WTC11 (cell line): ENCODE results near the gene PTPRN2. TPM values are rescaled to one million over a fixed set of nuclear protein-coding genes. Genes with fewer than 3 reads are reported as not detected.

Source experiments
- ATAC-seq: fragments of 200-7000 bp; cut with Tn5 transposase; 2 replicates; pipeline ENCODE4 v1.10.0; 2021; ENCODE audit warnings: mild to moderate bottlenecking, moderate library complexity
- CTCF ChIA-PET: fragments of 300-600 bp; sonication (Branson Sonifier 250); formaldehyde crosslinking; loops from one replicate; lab custom pipeline; 2021; ENCODE audit warnings: antibody characterized with exemption; lab: Charles Lee
- POLR2A ChIA-PET: fragments of 350-600 bp; sonication (Branson Sonifier 250); formaldehyde crosslinking; loops from one replicate; lab custom pipeline; 2021; ENCODE audit warnings: antibody characterized with exemption; lab: Charles Lee
- DNase-seq: peaks from one replicate; pipeline ENCODE4 v3.0.0; 2021; ENCODE audit warnings: low spot score
- H3K27ac Mint-ChIP-seq: 2 replicates; pipeline ENCODE4 v1.8.0; 2021; ENCODE audit warnings: mixed read lengths
- H3K27me3 Mint-ChIP-seq: 2 replicates; pipeline ENCODE4 v1.8.0; 2021; ENCODE audit warnings: low read depth, mild to moderate bottlenecking, moderate library complexity, mixed read lengths
- H3K36me3 Mint-ChIP-seq: 2 replicates; pipeline ENCODE4 v1.8.0; 2021; ENCODE audit warnings: mixed read lengths
- H3K4me1 Mint-ChIP-seq: 2 replicates; pipeline ENCODE4 v1.8.0; 2022; ENCODE audit warnings: mixed read lengths
- H3K4me3 Mint-ChIP-seq: 2 replicates; pipeline ENCODE4 v1.8.0; 2021; ENCODE audit warnings: mild to moderate bottlenecking, moderate library complexity, mixed read lengths
- H3K9me3 Mint-ChIP-seq: 2 replicates; pipeline ENCODE4 v1.8.0; 2021; ENCODE audit warnings: mixed read lengths
- AR ChIP-seq: fragments of 250-450 bp; sonication (Bioruptor Pico); IDR thresholded peaks from 2 replicates; pipeline ENCODE4 v1.9.0; 2021; ENCODE audit warnings: mild to moderate bottlenecking
- CREB1 ChIP-seq: sonication (generic); formaldehyde crosslinking; IDR thresholded peaks from 2 replicates; pipeline ENCODE4 v1.8.0; 2023; ENCODE audit warnings: mild to moderate bottlenecking, missing genetic modification reagents
- ETV6 ChIP-seq: sonication (generic); formaldehyde crosslinking; IDR thresholded peaks from 2 replicates; pipeline ENCODE4 v1.8.1; 2022; ENCODE audit warnings: mild to moderate bottlenecking, missing genetic modification reagents
- FOXP1 ChIP-seq: sonication (generic); formaldehyde crosslinking; IDR thresholded peaks from 2 replicates; pipeline ENCODE4 v1.8.0; 2022; ENCODE audit warnings: missing genetic modification reagents, mild to moderate bottlenecking, moderate library complexity, borderline replicate concordance
- GRHL2 ChIP-seq: fragments of 250-450 bp; sonication (Bioruptor Pico); IDR thresholded peaks from 2 replicates; pipeline ENCODE4 v1.8.0; 2022; ENCODE audit warnings: mild to moderate bottlenecking, moderate library complexity; ENCODE audit not compliant: insufficient replicate concordance, severe bottlenecking
- GTF2I ChIP-seq: fragments of 250-450 bp; sonication (Bioruptor Pico); conservative IDR thresholded peaks from 2 replicates; pipeline ENCODE4 v1.4.0; 2021; ENCODE audit warnings: mild to moderate bottlenecking
- MAX ChIP-seq: sonication (generic); formaldehyde crosslinking; IDR thresholded peaks from 2 replicates; pipeline ENCODE4 v1.8.0; 2022; ENCODE audit warnings: mild to moderate bottlenecking, missing genetic modification reagents
- NR2C2 ChIP-seq: sonication (generic); formaldehyde crosslinking; IDR thresholded peaks from 2 replicates; pipeline ENCODE4 v1.8.0; 2022; ENCODE audit warnings: mild to moderate bottlenecking, missing genetic modification reagents
- PREB ChIP-seq: sonication (generic); formaldehyde crosslinking; IDR thresholded peaks from 2 replicates; pipeline ENCODE4 v1.8.1; 2022; ENCODE audit warnings: mild to moderate bottlenecking, missing genetic modification reagents, moderate library complexity, borderline replicate concordance
- SMAD3 ChIP-seq: sonication (generic); formaldehyde crosslinking; IDR thresholded peaks from 2 replicates; pipeline ENCODE4 v1.8.0; 2022; ENCODE audit warnings: missing genetic modification reagents, mild to moderate bottlenecking, borderline replicate concordance
- SMAD4 ChIP-seq: sonication (generic); formaldehyde crosslinking; IDR thresholded peaks from 2 replicates; pipeline ENCODE4 v1.8.0; 2022; ENCODE audit warnings: mild to moderate bottlenecking, missing genetic modification reagents
- SOX15 ChIP-seq: fragments of 250-450 bp; sonication (Bioruptor Pico); IDR thresholded peaks from 2 replicates; pipeline ENCODE4 v1.9.0; 2021; ENCODE audit warnings: mild to moderate bottlenecking
- STAT6 ChIP-seq: sonication (generic); formaldehyde crosslinking; conservative IDR thresholded peaks from 2 replicates; pipeline ENCODE4 v1.8.1; 2023; ENCODE audit warnings: mild to moderate bottlenecking, low read depth, missing genetic modification reagents, moderate library complexity
- ZNF423 ChIP-seq: fragments of 250-450 bp; sonication (Bioruptor Pico); IDR thresholded peaks from 2 replicates; pipeline ENCODE4 v2.1.2; 2022; ENCODE audit warnings: mild to moderate bottlenecking, moderate library complexity
- ZNF532 ChIP-seq: fragments of 250-450 bp; sonication (Bioruptor Pico); IDR thresholded peaks from 2 replicates; pipeline ENCODE4 v1.9.0; 2021; ENCODE audit warnings: mild to moderate bottlenecking, borderline replicate concordance
- total RNA-seq: library from RNA; stranded (reverse); gene quantifications from 3 replicates; pipeline ENCODE4 v1.2.3, GENCODE V29; 2021

The PTPRN2 gene
- total RNA-seq, 1 experiment from 2014 or later: 4.7 TPM

GRCh38 chr7:157522954-157523353 is 1064.7 kb downstream of the PTPRN2 start (continued):
- TF ChIP-seq MAX (CRISPR knock-in tag): no peak
- TF ChIP-seq PREB: no peak
- TF ChIP-seq FOXP1 (CRISPR knock-in tag): no peak
- TF ChIP-seq SOX15: no peak
- TF ChIP-seq GTF2I (CRISPR knock-in tag): no peak
- no peak for TF ChIP-seq ETV6
- no peak for TF ChIP-seq AR
- TF ChIP-seq ZNF423 (CRISPR knock-in tag): no peak
- TF ChIP-seq SMAD3 (CRISPR knock-in tag): no peak
- TF ChIP-seq CREB1 (CRISPR knock-in tag): no peak

- DNase-seq: no peak
- ATAC-seq: no peak
- CTCF ChIA-PET: interaction anchor here (3.7 kb wide), 1 partner anchor 48 kb away, joined by 18 read pairs; no protein-coding TSS in a partner anchor
- Mint-ChIP-seq H3K27me3 (peaks cover 15% of the 10 kb centered on the region), H3K36me3 (0 out of 2 replicates have a peak, but pooled peaks cover 2% of the 10 kb centered on the region), H3K4me1 (no peaks in the 10 kb centered on the region), H3K27ac (no peak overlapping the region), H3K9me3 (peaks cover 17% of the 10 kb centered on the region), H3K4me3 (no peak overlapping the region)
- POLR2A ChIA-PET: no interaction called here
- TF ChIP-seq STAT6 (CRISPR knock-in tag): no peak
- TF ChIP-seq GRHL2 (CRISPR knock-in tag): no peak
- TF ChIP-seq SMAD4: no peak
- TF ChIP-seq NR2C2: no peak
- TF ChIP-seq ZNF532 (CRISPR knock-in tag): no peak
Measured at GRCh38 chr7:157522189-157522588, 1065.4 kb downstream of the PTPRN2 start.
